ENCODE results near the gene ANKRD11. TPM values are rescaled to one million over a fixed set of nuclear protein-coding genes. Genes with fewer than 3 reads are reported as not detected.
"Not testable (repeated sequence)": the region's sequence is repeated elsewhere in the genome, so short reads cannot be mapped to it uniquely, and the experiment has no call there.

ANKRD11 gene
- total RNA-seq, 3 donors from 2014 or later = 153 to 181 (median 162) TPM

GRCh38 chr16:89456419-89456959 lies 33.9 kb downstream of the ANKRD11 start:
- H3K4me1 Mint-ChIP-seq (ENCODE audit: low read depth) = peaks cover 77% of the 10 kb centered on the region
- H3K9me3 Mint-ChIP-seq = no peaks in the 10 kb centered on the region
- no peak for DNase-seq
- H3K27me3 Mint-ChIP-seq (ENCODE audit: low read depth) = no peaks in the 10 kb centered on the region
- ATAC-seq = no peak
- H3K4me3 Mint-ChIP-seq = no peak overlapping the region
- peaks cover 3% of the 10 kb centered on the region for H3K36me3 Mint-ChIP-seq (ENCODE audit: insufficient read depth)

GRCh38 chr16:89455692-89456091 lies 34.7 kb downstream of the ANKRD11 start:
- Mint-ChIP-seq H3K9me3 (no peaks in the 10 kb centered on the region), H3K4me3 (no peak overlapping the region), H3K4me1 (ENCODE audit: low read depth) (peaks cover 75% of the 10 kb centered on the region), H3K36me3 (ENCODE audit: insufficient read depth) (peaks cover 3% of the 10 kb centered on the region), H3K27me3 (ENCODE audit: low read depth) (no peaks in the 10 kb centered on the region)
- no peak for ATAC-seq
- DNase-seq = no peak

GRCh38 chr16:89455178-89455577 lies 35.2 kb downstream of the ANKRD11 start:
- ATAC-seq (peak; percentile 78 to 84), DNase-seq (peak; percentile 20)
- Mint-ChIP-seq H3K4me3 (no peak overlapping the region), H3K27me3 (ENCODE audit: low read depth) (no peaks in the 10 kb centered on the region), H3K9me3 (no peaks in the 10 kb centered on the region), H3K4me1 (ENCODE audit: low read depth) (peaks cover 77% of the 10 kb centered on the region), H3K36me3 (ENCODE audit: insufficient read depth) (peaks cover 3% of the 10 kb centered on the region)

GRCh38 chr16:89454378-89455125 lies 35.8 kb downstream of the ANKRD11 start:
- DNase-seq; H3K27me3 Mint-ChIP-seq (ENCODE audit: low read depth); H3K4me3 Mint-ChIP-seq; H3K36me3 Mint-ChIP-seq (ENCODE audit: insufficient read depth); ATAC-seq; H3K9me3 Mint-ChIP-seq: not testable (repeated sequence)
- peaks cover 79% of the 10 kb centered on the region for H3K4me1 Mint-ChIP-seq (ENCODE audit: low read depth)

GRCh38 chr16:89453501-89454321 lies 36.6 kb downstream of the ANKRD11 start:
- H3K4me3 Mint-ChIP-seq = peak overlapping the region; percentile 14
- H3K4me1 Mint-ChIP-seq (ENCODE audit: low read depth) = peaks cover 79% of the 10 kb centered on the region
- ATAC-seq (peak; percentile 26 to 32), DNase-seq (no peak)
- H3K27me3 Mint-ChIP-seq (ENCODE audit: low read depth) = no peaks in the 10 kb centered on the region
- no peaks in the 10 kb centered on the region for H3K9me3 Mint-ChIP-seq
- peaks cover 3% of the 10 kb centered on the region for H3K36me3 Mint-ChIP-seq (ENCODE audit: insufficient read depth)

- no peak for ATAC-seq
- Mint-ChIP-seq H3K27me3 (ENCODE audit: low read depth) (no peaks in the 10 kb centered on the region), H3K4me3 (no peak overlapping the region), H3K36me3 (ENCODE audit: insufficient read depth) (peaks cover 3% of the 10 kb centered on the region), H3K4me1 (ENCODE audit: low read depth) (peaks cover 82% of the 10 kb centered on the region), H3K9me3 (no peaks in the 10 kb centered on the region)
- no peak for DNase-seq
Measured at GRCh38 chr16:89452925-89453324, 37.4 kb downstream of the ANKRD11 start.

- DNase-seq (no peak), ATAC-seq (no peak)
- no peaks in the 10 kb centered on the region for H3K27me3 Mint-ChIP-seq (ENCODE audit: low read depth)
- peaks cover 82% of the 10 kb centered on the region for H3K4me1 Mint-ChIP-seq (ENCODE audit: low read depth)
- H3K36me3 Mint-ChIP-seq (ENCODE audit: insufficient read depth) = peaks cover 3% of the 10 kb centered on the region
- no peaks in the 10 kb centered on the region for H3K9me3 Mint-ChIP-seq
- no peak overlapping the region for H3K4me3 Mint-ChIP-seq
Measured at GRCh38 chr16:89452241-89452640, 38.1 kb downstream of the ANKRD11 start.

- Mint-ChIP-seq H3K36me3 (ENCODE audit: insufficient read depth) (no peaks in the 10 kb centered on the region), H3K4me1 (ENCODE audit: low read depth) (peaks cover 86% of the 10 kb centered on the region), H3K4me3 (no peak overlapping the region), H3K9me3 (no peaks in the 10 kb centered on the region), H3K27me3 (ENCODE audit: low read depth) (no peaks in the 10 kb centered on the region)
- ATAC-seq (no peak), DNase-seq (no peak)
Measured at GRCh38 chr16:89450537-89450936, 39.8 kb downstream of the ANKRD11 start.

- Mint-ChIP-seq H3K4me1 (ENCODE audit: low read depth) (peaks cover 88% of the 10 kb centered on the region), H3K36me3 (ENCODE audit: insufficient read depth) (no peaks in the 10 kb centered on the region), H3K4me3 (no peak overlapping the region), H3K9me3 (no peaks in the 10 kb centered on the region), H3K27me3 (ENCODE audit: low read depth) (no peaks in the 10 kb centered on the region)
- ATAC-seq (peak; percentile 46 to 56), DNase-seq (no peak)
Measured at GRCh38 chr16:89449726-89450335, 40.5 kb downstream of the ANKRD11 start.

GRCh38 chr16:89448656-89449055 lies 41.7 kb downstream of the ANKRD11 start:
- no peak for ATAC-seq

GRCh38 chr16:89446975-89447293 lies 43.4 kb downstream of the ANKRD11 start:
- H3K4me1 Mint-ChIP-seq (ENCODE audit: low read depth) = peaks cover 92% of the 10 kb centered on the region
- no peaks in the 10 kb centered on the region for H3K27me3 Mint-ChIP-seq (ENCODE audit: low read depth)
- DNase-seq (no peak), ATAC-seq (no peak)
- peak overlapping the region; percentile 50 for H3K4me3 Mint-ChIP-seq
- H3K36me3 Mint-ChIP-seq (ENCODE audit: insufficient read depth) = no peaks in the 10 kb centered on the region
- no peaks in the 10 kb centered on the region for H3K9me3 Mint-ChIP-seq

More at GRCh38 chr16:89448656-89449055, 41.7 kb downstream of the ANKRD11 start:
- no peaks in the 10 kb centered on the region for H3K36me3 Mint-ChIP-seq (ENCODE audit: insufficient read depth)
- H3K4me1 Mint-ChIP-seq (ENCODE audit: low read depth) = peaks cover 91% of the 10 kb centered on the region
- H3K9me3 Mint-ChIP-seq = no peaks in the 10 kb centered on the region
- no peak overlapping the region for H3K4me3 Mint-ChIP-seq
- DNase-seq = no peak
- no peaks in the 10 kb centered on the region for H3K27me3 Mint-ChIP-seq (ENCODE audit: low read depth)

- DNase-seq = no peak
- Mint-ChIP-seq H3K4me3 (peak overlapping the region; percentile 50), H3K36me3 (ENCODE audit: insufficient read depth) (no peaks in the 10 kb centered on the region), H3K27me3 (ENCODE audit: low read depth) (no peaks in the 10 kb centered on the region), H3K4me1 (ENCODE audit: low read depth) (peaks cover 92% of the 10 kb centered on the region), H3K9me3 (no peaks in the 10 kb centered on the region)
- ATAC-seq = peak; percentile 45 to 54
Measured at GRCh38 chr16:89446136-89446974, 44.0 kb downstream of the ANKRD11 start.

- H3K4me3 Mint-ChIP-seq = no peak overlapping the region
- no peaks in the 10 kb centered on the region for H3K9me3 Mint-ChIP-seq
- ATAC-seq (no peak), DNase-seq (no peak)
- peaks cover 94% of the 10 kb centered on the region for H3K4me1 Mint-ChIP-seq (ENCODE audit: low read depth)
- peaks cover under 1% of the 10 kb centered on the region for H3K36me3 Mint-ChIP-seq (ENCODE audit: insufficient read depth)
- H3K27me3 Mint-ChIP-seq (ENCODE audit: low read depth) = no peaks in the 10 kb centered on the region
Measured at GRCh38 chr16:89445166-89445565, 45.2 kb downstream of the ANKRD11 start.

- peaks cover 94% of the 10 kb centered on the region for H3K4me1 Mint-ChIP-seq (ENCODE audit: low read depth)
- ATAC-seq (no peak), DNase-seq (no peak)
- no peaks in the 10 kb centered on the region for H3K27me3 Mint-ChIP-seq (ENCODE audit: low read depth)
- no peaks in the 10 kb centered on the region for H3K9me3 Mint-ChIP-seq
- no peak overlapping the region for H3K4me3 Mint-ChIP-seq
- peaks cover 4% of the 10 kb centered on the region for H3K36me3 Mint-ChIP-seq (ENCODE audit: insufficient read depth)
Measured at GRCh38 chr16:89444728-89445127, 45.6 kb downstream of the ANKRD11 start.
